ENCODE results near the gene GRAMD1A.

DNA sequence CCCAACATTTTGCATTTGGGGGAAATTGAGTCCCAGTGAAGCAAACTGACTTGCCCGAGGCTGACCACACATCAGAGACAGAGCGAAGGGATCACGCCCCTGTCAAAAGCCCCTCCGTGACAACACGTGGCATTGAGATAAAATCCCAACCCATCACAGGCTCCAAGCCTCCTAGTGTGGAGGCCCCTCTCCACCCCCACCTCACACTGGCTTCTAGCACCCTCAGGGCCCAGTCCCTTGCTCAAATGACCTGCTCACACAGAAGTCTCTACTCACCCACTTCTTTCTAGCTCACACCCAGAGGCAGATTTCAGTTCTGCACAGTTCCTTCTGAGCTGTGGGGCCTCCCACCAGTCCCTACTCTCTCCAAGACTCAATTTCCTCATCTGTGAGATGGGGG, 51.7 kb downstream of the GRAMD1A start:
- TF ChIP-seq, protein P1, sequence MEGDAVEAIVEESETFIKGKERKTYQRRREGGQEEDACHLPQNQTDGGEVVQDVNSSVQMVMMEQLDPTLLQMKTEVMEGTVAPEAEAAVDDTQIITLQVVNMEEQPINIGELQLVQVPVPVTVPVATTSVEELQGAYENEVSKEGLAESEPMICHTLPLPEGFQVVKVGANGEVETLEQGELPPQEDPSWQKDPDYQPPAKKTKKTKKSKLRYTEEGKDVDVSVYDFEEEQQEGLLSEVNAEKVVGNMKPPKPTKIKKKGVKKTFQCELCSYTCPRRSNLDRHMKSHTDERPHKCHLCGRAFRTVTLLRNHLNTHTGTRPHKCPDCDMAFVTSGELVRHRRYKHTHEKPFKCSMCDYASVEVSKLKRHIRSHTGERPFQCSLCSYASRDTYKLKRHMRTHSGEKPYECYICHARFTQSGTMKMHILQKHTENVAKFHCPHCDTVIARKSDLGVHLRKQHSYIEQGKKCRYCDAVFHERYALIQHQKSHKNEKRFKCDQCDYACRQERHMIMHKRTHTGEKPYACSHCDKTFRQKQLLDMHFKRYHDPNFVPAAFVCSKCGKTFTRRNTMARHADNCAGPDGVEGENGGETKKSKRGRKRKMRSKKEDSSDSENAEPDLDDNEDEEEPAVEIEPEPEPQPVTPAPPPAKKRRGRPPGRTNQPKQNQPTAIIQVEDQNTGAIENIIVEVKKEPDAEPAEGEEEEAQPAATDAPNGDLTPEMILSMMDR (IDR thresholded peaks at IDR 0.05): no peak
- TF ChIP-seq EZH2 (IDR thresholded peaks at IDR 0.05; ENCODE audit: borderline replicate concordance, insufficient read depth, low read depth, low read length, poor library complexity, severe bottlenecking): no peak
